ENCODE results near the gene FUT4.
"Not testable (repeated sequence)": the region's sequence is repeated elsewhere in the genome, so short reads cannot be mapped to it uniquely, and the experiment has no call there.

FUT4 gene

DNA sequence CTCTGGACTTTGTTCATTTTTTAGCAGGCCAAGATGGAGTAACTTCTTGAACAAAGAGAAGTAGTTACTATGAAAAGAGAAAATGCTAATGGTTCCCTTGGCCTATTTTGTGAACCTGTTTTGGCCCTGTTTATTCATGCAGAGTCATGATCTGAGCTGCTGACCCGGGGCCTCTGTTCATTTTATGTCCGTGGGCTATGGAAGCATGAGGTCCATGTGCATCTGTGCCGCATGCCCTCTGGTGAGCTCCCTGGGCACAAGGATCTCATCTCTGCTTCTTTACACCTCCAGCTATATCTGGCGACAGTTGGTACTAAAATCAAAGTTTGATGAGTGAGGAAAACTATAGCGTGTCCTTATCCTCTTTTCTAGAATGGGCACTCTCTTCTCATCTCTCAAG is 24.5 kb downstream of the FUT4 start:
- no peak for DNase-seq (ENCODE audit: low read depth)

- no peak for DNase-seq (ENCODE audit: low read depth)
Measured at GRCh38 chr11:94568717-94569116, 25.0 kb downstream of the FUT4 start.

DNA sequence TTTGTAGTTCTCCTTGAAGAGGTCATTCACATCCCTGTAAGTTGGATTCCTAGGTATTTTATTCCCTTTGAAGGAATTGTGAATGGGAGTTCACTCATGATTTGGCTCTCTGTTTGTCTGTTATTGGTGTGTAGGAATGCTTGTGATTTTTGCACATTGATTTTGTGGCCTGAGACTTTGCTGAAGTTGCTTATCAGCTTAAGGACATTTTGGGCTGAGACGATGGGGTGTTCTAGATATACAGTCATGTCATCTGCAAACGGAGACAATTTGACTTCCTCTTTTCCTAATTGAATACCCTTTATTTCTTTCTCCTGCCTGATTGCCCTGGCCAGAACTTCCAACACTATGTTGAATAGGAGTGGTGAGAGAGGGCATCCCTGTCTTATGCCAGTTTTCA is 29.3 kb downstream of the FUT4 start:
- not testable (repeated sequence) for DNase-seq (ENCODE audit: low read depth)

DNA sequence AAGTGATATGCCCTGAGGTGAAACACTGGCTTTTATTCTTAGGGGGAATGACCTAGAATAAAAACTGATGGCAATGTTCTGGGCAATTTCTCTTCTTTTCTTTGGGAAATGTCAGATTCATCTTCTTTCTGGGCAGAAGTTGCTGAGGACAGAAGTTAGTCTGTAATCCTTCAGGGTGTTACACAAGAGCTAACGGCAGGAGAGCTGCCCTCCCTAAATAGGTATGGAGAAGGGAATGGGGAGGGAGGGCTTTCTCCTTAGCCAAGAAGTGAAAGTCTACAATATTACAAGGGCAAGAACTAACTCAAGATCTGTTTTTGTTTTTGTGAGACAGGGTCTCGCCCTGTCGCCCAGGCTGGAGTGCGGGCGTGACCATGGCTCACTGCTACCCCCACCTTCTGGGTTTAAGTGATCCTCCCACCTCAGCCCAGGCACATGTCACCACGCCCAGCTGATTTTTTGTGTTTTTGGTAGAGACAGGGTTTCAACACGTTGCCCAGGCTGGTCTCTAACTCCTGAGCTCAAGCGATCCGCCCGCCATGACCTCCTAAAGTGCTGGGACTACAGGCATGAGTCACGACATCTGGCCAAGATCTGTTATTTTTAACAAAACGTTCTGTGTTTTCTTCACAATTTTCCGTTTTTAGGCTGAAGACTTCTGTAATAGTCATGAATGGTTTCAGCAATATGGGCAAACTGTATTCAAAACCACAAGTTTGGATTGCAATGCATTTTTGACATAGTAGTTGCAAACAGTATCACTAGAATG is 30.7 kb downstream of the FUT4 start:
- no peak for DNase-seq (ENCODE audit: low read depth)

DNA sequence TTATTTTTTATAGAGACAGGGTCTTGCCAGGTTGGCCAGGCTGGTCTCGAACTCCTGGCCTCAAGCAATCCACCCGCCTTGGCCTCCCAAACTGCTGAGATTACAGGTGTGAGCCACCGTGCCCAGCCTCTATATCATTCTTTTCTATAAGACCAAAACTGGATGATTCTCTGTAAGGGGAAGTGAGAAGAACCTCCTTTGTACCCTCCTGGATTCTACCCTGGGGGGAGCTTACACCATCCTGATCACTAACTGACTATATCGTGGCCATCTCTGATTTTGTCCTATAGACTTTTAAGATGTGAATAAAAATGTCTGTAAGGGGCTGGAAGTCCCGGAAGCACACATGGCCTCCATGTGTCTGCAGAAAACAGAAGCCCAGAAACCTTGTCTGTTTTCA is 32.6 kb downstream of the FUT4 start:
- no peak for DNase-seq (ENCODE audit: low read depth)

GRCh38 chr11:94577841-94578240 is 34.1 kb downstream of the FUT4 start:
- no peak for DNase-seq (ENCODE audit: low read depth)

DNA sequence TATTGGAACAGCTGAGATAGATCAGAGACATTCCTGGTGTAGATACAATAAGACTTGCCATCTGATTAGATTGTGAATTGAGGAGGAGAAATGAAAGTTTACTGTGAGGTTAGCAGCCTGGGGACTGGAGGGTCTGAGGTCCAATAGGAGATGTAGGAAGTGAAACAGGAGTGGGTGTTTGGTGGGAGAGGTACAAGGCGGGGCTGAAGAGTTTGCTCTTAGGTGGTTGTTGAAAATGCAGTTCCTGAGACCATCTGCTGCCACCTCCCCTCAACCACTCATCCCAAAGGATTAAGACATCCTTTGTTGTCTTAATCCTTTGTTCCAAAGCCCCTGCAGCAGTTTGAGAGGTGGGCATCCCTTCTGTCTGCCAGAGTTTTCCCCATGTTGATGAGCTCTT is 38.2 kb downstream of the FUT4 start:
- no peak for DNase-seq (ENCODE audit: low read depth)

DNA sequence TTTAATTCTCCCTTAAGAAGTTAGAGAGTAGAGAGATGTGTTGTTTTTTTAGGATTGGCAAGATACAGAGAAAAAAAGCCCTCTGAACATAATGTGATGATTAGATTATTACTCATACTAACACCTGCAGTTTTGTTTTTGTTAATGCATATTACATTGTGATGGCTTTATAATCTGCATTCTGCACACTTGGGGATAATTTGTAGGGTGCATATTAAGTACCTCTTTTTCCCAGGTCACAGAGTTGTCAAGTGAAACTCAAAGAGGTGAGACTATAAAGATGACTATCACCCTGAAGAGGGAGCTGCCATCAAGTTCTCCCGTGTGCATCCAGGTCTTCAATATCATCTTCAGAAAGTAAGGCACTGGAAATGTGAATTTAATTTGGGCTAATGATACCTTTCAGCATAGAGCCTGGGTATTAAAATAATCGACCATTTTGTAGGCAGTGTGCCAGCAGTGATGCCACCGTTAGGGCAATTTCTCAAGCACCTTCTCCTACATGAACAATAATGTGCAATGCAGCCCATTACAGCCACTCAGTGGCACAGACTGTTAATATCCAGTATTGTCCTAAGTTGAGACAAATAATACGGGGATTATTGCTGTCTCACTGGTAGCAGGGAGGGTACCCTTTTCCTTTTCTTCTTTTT is 39.6 kb downstream of the FUT4 start:
- no peak for DNase-seq (ENCODE audit: low read depth)

- no peak for DNase-seq (ENCODE audit: low read depth)
Measured at GRCh38 chr11:94583866-94584500, 40.3 kb downstream of the FUT4 start.

- no peak for DNase-seq (ENCODE audit: low read depth)
Measured at GRCh38 chr11:94584978-94585377, 41.3 kb downstream of the FUT4 start.

- no peak for DNase-seq (ENCODE audit: low read depth)
Measured at GRCh38 chr11:94585399-94585798, 41.7 kb downstream of the FUT4 start.

DNA sequence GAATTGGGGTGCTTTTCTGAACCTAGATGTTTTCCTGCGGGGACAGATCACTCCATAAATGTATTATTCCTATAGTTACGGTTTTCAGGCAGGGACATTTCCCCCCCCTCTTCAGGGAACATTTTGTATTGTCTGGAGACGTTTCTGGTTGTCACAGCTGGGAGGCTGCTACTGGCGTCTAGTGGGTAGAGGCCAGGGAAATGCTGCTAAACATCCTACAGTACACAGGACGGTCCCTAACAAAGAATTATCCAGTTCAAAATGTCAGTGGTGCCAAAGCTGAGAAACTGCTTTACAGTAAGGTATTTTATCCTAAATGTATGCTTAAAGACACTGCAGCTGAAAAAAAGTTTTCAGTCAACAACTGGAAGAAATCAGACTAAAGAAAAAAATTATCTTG is 42.8 kb downstream of the FUT4 start:
- DNase-seq (ENCODE audit: low read depth) = no peak

DNA sequence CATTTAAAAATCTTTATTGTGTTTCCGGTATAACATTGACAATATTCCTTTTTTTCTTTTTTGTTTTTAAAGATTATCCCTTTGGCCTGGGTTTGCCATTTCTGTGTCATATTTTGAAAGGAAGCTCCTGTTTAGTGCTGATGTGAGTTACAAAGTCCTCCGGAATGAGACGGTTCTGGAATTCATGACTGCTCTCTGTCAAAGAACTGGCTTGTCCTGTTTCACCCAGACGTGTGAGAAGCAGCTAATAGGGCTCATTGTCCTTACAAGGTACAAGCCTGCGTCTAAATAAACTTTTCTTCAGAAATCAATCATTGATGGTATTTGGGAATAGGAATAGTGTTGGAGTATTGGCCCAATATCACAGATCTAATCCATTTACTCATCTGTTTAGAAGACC is 43.3 kb downstream of the FUT4 start:
- no peak for DNase-seq (ENCODE audit: low read depth)

DNA sequence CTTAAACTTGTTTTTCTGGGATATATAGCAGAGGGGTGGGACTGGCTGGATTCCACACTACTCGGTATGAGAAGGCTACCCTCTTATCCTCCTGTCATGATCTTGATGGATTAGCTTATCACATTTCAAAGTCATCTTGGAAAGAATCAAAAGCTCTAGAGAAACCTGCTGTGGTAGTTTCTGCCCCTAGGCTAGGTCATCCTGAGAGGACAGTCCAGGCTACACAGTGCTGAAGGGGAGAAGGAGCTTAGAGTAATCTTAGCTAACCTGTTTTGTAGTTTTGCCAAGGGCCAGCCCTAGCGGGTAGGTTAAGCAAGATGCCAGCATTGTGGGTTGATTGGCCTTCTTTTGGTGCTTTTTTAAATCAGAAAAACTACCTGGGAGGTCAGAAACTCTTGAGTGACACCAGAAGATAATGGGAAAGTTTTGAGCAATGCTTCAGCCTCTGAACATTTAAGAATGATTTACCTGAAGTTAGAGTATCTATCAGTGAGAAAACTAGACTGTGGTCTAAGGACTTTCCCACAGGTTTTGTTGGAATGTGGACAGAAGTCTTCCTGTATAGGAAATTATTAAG is 44.7 kb downstream of the FUT4 start:
- no peak for DNase-seq (ENCODE audit: low read depth)

DNA sequence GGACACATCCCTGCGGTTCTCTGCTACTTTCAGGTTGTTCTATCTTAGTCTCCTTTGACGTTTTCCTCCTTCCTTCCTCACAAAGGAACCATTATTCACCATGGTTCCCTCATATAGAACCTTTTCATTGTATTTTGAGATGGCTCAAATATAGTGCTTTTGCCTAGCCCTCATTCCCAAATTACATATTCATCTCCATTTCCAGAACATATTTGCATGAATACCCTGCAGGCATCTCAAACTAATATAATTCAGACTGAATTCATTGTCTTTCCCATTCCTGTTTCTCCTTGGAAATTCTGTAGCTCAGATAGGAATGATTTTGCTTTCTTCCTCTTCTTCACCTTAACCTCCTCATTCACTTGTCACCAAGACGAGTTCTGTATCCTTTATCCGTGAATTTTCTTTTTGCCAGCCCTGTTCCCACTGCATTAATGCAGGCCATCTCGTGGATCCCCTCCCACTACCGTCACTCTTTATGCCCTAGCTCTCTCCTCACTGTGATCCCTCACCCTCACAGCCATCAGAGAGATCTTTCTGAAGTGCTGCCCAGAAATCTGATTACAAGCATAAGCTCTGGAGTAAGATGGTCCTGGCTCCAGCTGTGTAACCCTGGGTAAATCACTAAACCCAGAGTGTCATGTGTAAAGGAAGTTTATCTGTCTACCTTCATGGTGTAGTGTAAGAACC is 46.8 kb downstream of the FUT4 start:
- DNase-seq (ENCODE audit: low read depth) = no peak

DNA sequence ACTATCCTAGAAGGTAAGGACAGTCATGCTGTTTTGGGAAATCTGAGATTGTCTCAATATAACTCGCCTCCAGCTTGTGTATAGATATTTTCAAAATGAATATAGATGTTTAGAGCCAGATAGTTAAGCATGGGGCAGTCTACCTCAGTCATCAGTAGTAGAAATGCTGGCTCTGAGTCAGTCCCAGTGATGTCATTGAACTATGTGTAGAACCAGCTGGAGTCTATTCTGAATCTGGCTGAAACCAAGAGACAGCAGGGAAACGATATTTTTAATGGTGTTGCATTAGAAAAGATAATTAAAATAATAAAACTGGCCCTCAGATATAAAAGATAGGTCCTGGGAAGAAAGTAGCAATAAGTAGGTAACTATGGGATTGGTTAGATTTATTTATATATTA is 49.3 kb downstream of the FUT4 start:
- no peak for DNase-seq (ENCODE audit: low read depth)

DNA sequence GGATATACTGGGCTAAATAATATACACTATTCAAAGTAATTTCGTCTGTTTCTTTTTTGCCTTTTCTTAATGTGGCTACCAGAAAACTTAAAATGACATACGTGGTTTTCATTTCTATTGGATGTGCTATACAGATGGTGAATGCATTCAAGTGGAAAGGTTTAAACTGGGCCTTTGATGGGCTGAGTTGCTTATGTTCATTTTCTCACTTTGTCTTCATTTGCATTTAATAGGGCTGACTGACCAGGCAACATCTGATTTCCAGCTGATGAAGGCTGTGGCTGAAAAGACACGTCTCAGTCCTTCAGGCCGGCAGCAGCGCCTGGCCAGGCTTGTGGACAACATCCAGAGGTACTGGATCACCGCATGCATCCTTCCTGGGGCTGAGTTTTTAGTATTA is 51.4 kb downstream of the FUT4 start:
- DNase-seq (ENCODE audit: low read depth) = no peak

DNA sequence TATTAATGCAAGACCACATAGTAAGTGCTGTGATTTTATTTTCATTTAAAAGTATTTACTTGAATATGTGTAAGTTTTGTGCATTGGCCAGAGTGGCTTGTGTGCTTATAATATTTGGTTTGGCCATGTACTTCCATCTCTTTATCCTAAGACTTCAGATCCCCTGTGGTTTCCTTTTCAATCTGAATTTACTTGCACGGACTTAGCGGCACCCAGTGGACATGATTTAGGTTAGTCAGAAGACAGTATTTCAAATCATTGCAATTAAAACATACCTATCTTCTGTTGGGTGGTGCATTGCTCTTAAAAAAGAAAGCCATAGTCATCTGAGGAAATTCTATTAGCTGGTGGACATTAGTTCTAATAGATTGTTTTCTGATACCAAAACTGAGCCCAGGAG is 54.2 kb downstream of the FUT4 start:
- DNase-seq (ENCODE audit: low read depth) = no peak
